HepG2 (cell line): ENCODE results near the gene HAS3. TPM values are rescaled to one million over a fixed set of nuclear protein-coding genes. Genes with fewer than 3 reads are reported as not detected.

Source experiments
- ATAC-seq: fragments of 200-7000 bp; cut with Tn5 transposase; 3 replicates; pipeline ENCODE4 v1.9.1; 2020; ENCODE audit warnings: mild to moderate bottlenecking, moderate library complexity
- BruUV-seq: library from RNA; stranded (reverse); fragments of 400-500 nt; replicated peaks from 2 replicates; lab custom pipeline; 2021; lab: Mats Ljungman, UMichigan
- CTCF ChIA-PET: fragments of 300-600 bp; formaldehyde crosslinking; extraction: SDS; loops from one replicate; lab custom pipeline; 2021; ENCODE audit warnings: low total read pairs, inconsistent platforms, low intra/inter-chr PET ratio; lab: Yijun Ruan, JAX
- POLR2A ChIA-PET: fragments of 350-600 bp; sonication (Branson Sonifier 250); formaldehyde crosslinking; loops from one replicate; lab custom pipeline; 2020; ENCODE audit warnings: antibody characterized with exemption, inconsistent platforms; lab: Yijun Ruan, JAX
- DNase-seq: peaks from one replicate; pipeline ENCODE4 v3.0.0-alpha.2; 2015; ENCODE audit warnings: low spot score
- FAIRE-seq: peaks from 3 replicates; lab custom pipeline; 2011; peaks lifted over from hg19 to GRCh38; lab: Jason Lieb, UNC
- H2AFZ ChIP-seq: one replicate; pipeline ENCODE4 v1.6.1; 2011; ENCODE audit warnings: low read length, inconsistent platforms
- H3K27ac ChIP-seq: fragments of 300-600 bp; 3 replicates; pipeline ENCODE4 v1.8.0; 2011; ENCODE audit warnings: mixed run types, mild to moderate bottlenecking, mixed read lengths, low read length, inconsistent platforms; ENCODE audit not compliant: insufficient read depth; ENCODE audit errors: extremely low read length
- H3K27me3 ChIP-seq, 2 experiments: fragments of 200-600 bp in 1 of 2; 2 replicates in 1 of 2; 3 replicates in 1 of 2; pipeline versions ENCODE4 v1.6.0 to v1.8.0; 2011; ENCODE audit warnings: low read length in 2 of 2, mild to moderate bottlenecking in 2 of 2, moderate library complexity in 2 of 2, inconsistent platforms in 1 of 2; ENCODE audit not compliant: insufficient read depth in 2 of 2, control insufficient read depth in 1 of 2
- H3K36me3 ChIP-seq, 2 experiments: fragments of 200-600 bp in 1 of 2; replicated peaks in 1 of 2; 2 replicates in 1 of 2; 3 replicates in 1 of 2; pipeline versions ENCODE4 v1.5.1 to v1.8.0; 2011; ENCODE audit warnings: low read length in 2 of 2, inconsistent platforms in 1 of 2; ENCODE audit not compliant: insufficient read depth in 2 of 2, control insufficient read depth in 1 of 2
- H3K4me1 ChIP-seq: 2 replicates; pipeline ENCODE4 v1.5.1; 2012; ENCODE audit warnings: low read length, inconsistent platforms; ENCODE audit not compliant: insufficient read depth
- H3K4me2 ChIP-seq: 2 replicates; pipeline ENCODE4 v1.6.0; 2011; ENCODE audit warnings: low read depth, low read length, inconsistent platforms
- H3K4me3 ChIP-seq, 3 experiments: fragments of 200-600 bp in 1 of 3; sonication (generic), shearing (Covaris generic) in 1 of 3; replicated peaks in 1 of 3; 2 replicates each; pipeline ENCODE4 v1.5.1; 2011 to 2016; ENCODE audit warnings: low read length in 3 of 3, inconsistent platforms in 2 of 3, low read depth in 2 of 3, mild to moderate bottlenecking in 2 of 3, control low read depth in 1 of 3, mixed read lengths in 1 of 3; ENCODE audit not compliant: insufficient read depth in 1 of 3
- H3K79me2 ChIP-seq: one replicate; pipeline ENCODE4 v1.6.1; 2011; ENCODE audit warnings: low read length, inconsistent platforms; ENCODE audit not compliant: insufficient read depth
- H3K9ac ChIP-seq: 2 replicates; pipeline ENCODE4 v1.6.0; 2011; ENCODE audit warnings: mild to moderate bottlenecking, low read depth, low read length, inconsistent platforms; ENCODE audit not compliant: insufficient read depth
- H3K9me3 ChIP-seq: 2 replicates; pipeline ENCODE4 v1.5.1; 2012; ENCODE audit warnings: mild to moderate bottlenecking, low read length
- H4K20me1 ChIP-seq: 2 replicates; pipeline ENCODE4 v1.6.0; 2011; ENCODE audit warnings: inconsistent platforms, mild to moderate bottlenecking, low read length, moderate library complexity; ENCODE audit not compliant: insufficient read depth
- BHLHE40 ChIP-seq: IDR thresholded peaks from 2 replicates; pipeline ENCODE4 v1.6.1; 2011; ENCODE audit warnings: low read length, improper control_type of control experiment
- EED ChIP-seq: sonication (generic); formaldehyde crosslinking; IDR thresholded peaks from 2 replicates; pipeline ENCODE4 v1.5.0; 2020; ENCODE audit warnings: mild to moderate bottlenecking, missing genetic modification reagents
- HES4 ChIP-seq: sonication (generic); formaldehyde crosslinking; IDR thresholded peaks from 2 replicates; pipeline ENCODE4 v1.9.0; 2021; ENCODE audit warnings: mild to moderate bottlenecking, missing genetic modification reagents, borderline replicate concordance
- HIVEP1 ChIP-seq: sonication (generic); formaldehyde crosslinking; IDR thresholded peaks from 2 replicates; pipeline ENCODE4 v1.4.0; 2020; ENCODE audit warnings: mild to moderate bottlenecking, missing genetic modification reagents
- ISX ChIP-seq: sonication (generic); formaldehyde crosslinking; conservative IDR thresholded peaks from 2 replicates; pipeline ENCODE4 v1.5.0; 2020; ENCODE audit warnings: missing genetic modification reagents
- KDM2A ChIP-seq: sonication (generic); formaldehyde crosslinking; IDR thresholded peaks from 2 replicates; pipeline ENCODE4 v1.4.0; 2020; ENCODE audit warnings: low read depth, missing genetic modification reagents, borderline replicate concordance
- MTA1 ChIP-seq: sonication (generic); formaldehyde crosslinking; IDR thresholded peaks from 2 replicates; pipeline ENCODE4 v1.4.0; 2020; ENCODE audit warnings: missing genetic modification reagents, mild to moderate bottlenecking, borderline replicate concordance
- NFATC3 ChIP-seq: sonication (generic); formaldehyde crosslinking; IDR thresholded peaks from 2 replicates; pipeline ENCODE4 v1.5.1; 2020; ENCODE audit warnings: mild to moderate bottlenecking, missing genetic modification reagents
- NFE2L1 ChIP-seq: sonication (generic); formaldehyde crosslinking; IDR thresholded peaks from 2 replicates; pipeline ENCODE4 v1.4.0; 2020; ENCODE audit warnings: missing genetic modification reagents, mild to moderate bottlenecking, borderline replicate concordance
- ZMYM4 ChIP-seq: sonication (generic); formaldehyde crosslinking; IDR thresholded peaks from 2 replicates; pipeline ENCODE4 v1.8.1; 2023; ENCODE audit warnings: mild to moderate bottlenecking, missing genetic modification reagents
- ZNF543 ChIP-seq: sonication (generic); formaldehyde crosslinking; IDR thresholded peaks from 2 replicates; pipeline ENCODE4 v1.4.0; 2020; ENCODE audit warnings: mild to moderate bottlenecking, missing genetic modification reagents
- ZNF761 ChIP-seq: sonication (generic); formaldehyde crosslinking; conservative IDR thresholded peaks from 2 replicates; pipeline ENCODE4 v1.4.0; 2020; ENCODE audit warnings: mild to moderate bottlenecking, missing genetic modification reagents
- ZNF883 ChIP-seq: sonication (generic); formaldehyde crosslinking; IDR thresholded peaks from 2 replicates; pipeline ENCODE4 v1.5.1; 2020; ENCODE audit warnings: mild to moderate bottlenecking, missing genetic modification reagents; ENCODE audit errors: not compliant biosample characterization
- ZNF891 ChIP-seq: sonication (generic); formaldehyde crosslinking; IDR thresholded peaks from 2 replicates; pipeline ENCODE4 v1.5.0; 2020; ENCODE audit warnings: mild to moderate bottlenecking, missing genetic modification reagents
- WGBS: methylation state at CpG from one replicate; pipeline ENCODE4 v1.1.6; 2017; ENCODE audit warnings: low lambda C conversion rate; 5-methylcytosine and 5-hydroxymethylcytosine counted together
- in situ Hi-C: cut with HindIII; loops from 2 replicates; pipeline ENCODE4 v1.10.0; 2017; ENCODE audit warnings: low pct_unique_long_range_greater_than_20kb; ENCODE audit not compliant: extremely low pct_ligation_motif_present
- intact Hi-C: fragments of 100-400 bp; cut with micrococcal nuclease; formaldehyde crosslinking; loops from one replicate; pipeline ENCODE4 v1.10.0; 2022; ENCODE audit not compliant: unreplicated experiment
- polyA plus RNA-seq, 8 experiments: library from polyadenylated mRNA; depleted of rRNA in 3 of 8; stranded (reverse) in 7 of 8; unstranded in 1 of 8; fragments of >200 nt; fragmentation: Illumina TruSeq in 4 of 8; extraction: Trizol in 4 of 8; gene quantifications; 2 replicates each; pipeline versions ENCODE4 v1.2.1 to v1.2.3, GENCODE V29; 2011 to 2016; ENCODE audit warnings: low read depth in 4 of 8, missing spikeins in 1 of 8, mixed read lengths in 1 of 8; ENCODE audit not compliant: insufficient read depth in 1 of 8
- total RNA-seq, 5 experiments: library from RNA; depleted of rRNA; stranded (reverse); fragments of >200 nt; fragmentation: Illumina TruSeq; extraction: Trizol; gene quantifications; 2 replicates each; pipeline ENCODE4 v1.2.3, GENCODE V29; 2016; ENCODE audit warnings: low read depth in 1 of 5
- TF ChIP-seq, protein P1 (sequence below): sonication (generic); formaldehyde crosslinking; IDR thresholded peaks from 2 replicates; pipeline ENCODE4 v1.4.0; 2020; ENCODE audit warnings: missing genetic modification reagents
- TF ChIP-seq, protein P2 (sequence below): sonication (generic); formaldehyde crosslinking; IDR thresholded peaks from 2 replicates; pipeline ENCODE4 v1.9.0; 2022; ENCODE audit warnings: low read depth, missing genetic modification reagents

Gene HAS3
- total and polyA plus RNA-seq, 2 of the 13 experiments (the other 11 are each of a cell fraction or from before 2014, with no cell fraction given): 0.04 to 0.30 TPM

DNA sequence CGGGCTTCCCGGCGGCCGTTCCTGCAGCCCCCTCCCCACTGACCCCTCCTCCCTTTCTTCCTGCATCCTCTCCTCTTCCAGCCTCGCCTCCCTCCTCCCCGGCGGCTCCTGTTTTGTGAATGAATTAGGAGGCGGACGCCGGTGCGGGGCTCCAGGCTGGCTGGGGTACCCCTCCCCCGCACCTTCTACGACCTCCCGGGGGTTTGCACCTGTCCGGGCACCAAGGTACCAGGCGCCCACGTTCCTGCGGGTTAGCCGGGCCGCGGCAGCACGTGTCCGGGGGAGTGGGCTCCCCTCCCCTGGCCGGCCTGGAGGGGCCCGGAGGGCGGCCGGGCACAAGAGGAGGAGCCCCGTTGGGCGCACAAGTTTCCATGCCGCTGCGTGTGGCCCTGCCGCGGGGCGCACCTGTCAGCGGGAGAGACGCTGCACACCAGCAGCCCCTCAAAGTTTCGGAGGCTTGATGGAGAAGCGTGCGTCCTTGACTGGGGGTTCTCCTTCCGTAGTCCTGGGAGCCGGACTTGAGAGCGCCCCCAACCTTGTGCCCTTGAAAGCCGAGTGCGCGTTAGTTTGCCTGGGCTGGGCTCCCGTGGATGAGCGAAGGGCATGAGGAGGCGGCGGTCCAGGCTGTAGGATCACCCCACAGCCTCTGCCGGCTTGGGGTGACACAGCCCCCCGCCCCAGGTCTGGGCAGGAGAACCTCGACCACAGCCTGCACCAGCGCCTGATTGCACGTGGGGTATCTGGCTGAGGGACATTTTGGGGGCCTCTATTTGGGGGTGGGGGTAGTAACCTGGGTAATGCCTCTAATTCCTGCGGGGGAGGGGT, 1.2 kb downstream of the HAS3 start:
- no peak overlapping the region for H2AFZ ChIP-seq
- no peaks in the 10 kb centered on the region for H3K79me2 ChIP-seq
- ChIA-PET CTCF (no interaction called here), POLR2A (interaction anchor here (0.5 to 1.5 kb wide), 4 partner anchors 11 to 462 kb away, joined by 3 to 9 read pairs (median 4); partner anchors contain the start of gene CDH3)
- no peaks in the 10 kb centered on the region for H4K20me1 ChIP-seq
- BruUV-seq: no TSS peak
- H3K4me1 ChIP-seq: peaks cover 14% of the 10 kb centered on the region
- H3K4me3 ChIP-seq: peak overlapping the region; percentile 49 to 85 (median 61); a peak in 5 of 6 replicates
- H3K36me3 ChIP-seq: no peaks in the 10 kb centered on the region
- H3K27me3 ChIP-seq: peaks cover 4 to 28% of the 10 kb centered on the region in 2 experiments; a peak in 4 of 5 replicates
- H3K27ac ChIP-seq: no peak overlapping the region
- intact Hi-C loops (loop anchor here (10.0 kb wide), 1 partner anchor 112 kb away; no protein-coding TSS in a partner anchor), in situ Hi-C loops (loop anchor here (10.0 to 25.0 kb wide), 2 partner anchors 112 to 394 kb away; no protein-coding TSS in a partner anchor)
- ATAC-seq: no peak
- H3K4me2 ChIP-seq: peak overlapping the region; percentile 88
- 41% methylated on average over 40 of the region's 55 CpGs for WGBS
- DNase-seq: no peak
- no peak for FAIRE-seq
- no peaks in the 10 kb centered on the region for H3K9me3 ChIP-seq
- no peak overlapping the region for H3K9ac ChIP-seq
- 0 out of 2 replicates have a peak, but pooled peaks have one; percentile 38 for TF ChIP-seq HIVEP1 (CRISPR knock-in tag)
- TF ChIP-seq ZNF761 (CRISPR knock-in tag): no peak
- TF ChIP-seq, protein P1, sequence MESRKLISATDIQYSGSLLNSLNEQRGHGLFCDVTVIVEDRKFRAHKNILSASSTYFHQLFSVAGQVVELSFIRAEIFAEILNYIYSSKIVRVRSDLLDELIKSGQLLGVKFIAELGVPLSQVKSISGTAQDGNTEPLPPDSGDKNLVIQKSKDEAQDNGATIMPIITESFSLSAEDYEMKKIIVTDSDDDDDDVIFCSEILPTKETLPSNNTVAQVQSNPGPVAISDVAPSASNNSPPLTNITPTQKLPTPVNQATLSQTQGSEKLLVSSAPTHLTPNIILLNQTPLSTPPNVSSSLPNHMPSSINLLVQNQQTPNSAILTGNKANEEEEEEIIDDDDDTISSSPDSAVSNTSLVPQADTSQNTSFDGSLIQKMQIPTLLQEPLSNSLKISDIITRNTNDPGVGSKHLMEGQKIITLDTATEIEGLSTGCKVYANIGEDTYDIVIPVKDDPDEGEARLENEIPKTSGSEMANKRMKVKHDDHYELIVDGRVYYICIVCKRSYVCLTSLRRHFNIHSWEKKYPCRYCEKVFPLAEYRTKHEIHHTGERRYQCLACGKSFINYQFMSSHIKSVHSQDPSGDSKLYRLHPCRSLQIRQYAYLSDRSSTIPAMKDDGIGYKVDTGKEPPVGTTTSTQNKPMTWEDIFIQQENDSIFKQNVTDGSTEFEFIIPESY (CRISPR knock-in tag): peak; percentile 69
- TF ChIP-seq HES4 (CRISPR knock-in tag): 0 out of 2 replicates have a peak, but pooled peaks have one; percentile 3
- peak; percentile 38; the same call in 1 of the 2 replicates for TF ChIP-seq MTA1 (CRISPR knock-in tag)
- TF ChIP-seq KDM2A: no peak
- 0 out of 2 replicates have a peak, but pooled peaks have one; percentile 2 for TF ChIP-seq ZMYM4
- no peak for TF ChIP-seq NFATC3 (CRISPR knock-in tag)
- peak; percentile 47 for TF ChIP-seq ZNF883 (CRISPR knock-in tag)
- 0 out of 2 replicates have a peak, but pooled peaks have one; percentile 26 for TF ChIP-seq EED (CRISPR knock-in tag)
- TF ChIP-seq BHLHE40: 0 out of 2 replicates have a peak, but pooled peaks have one; percentile 13
- no peak for TF ChIP-seq ZNF543 (CRISPR knock-in tag)
- TF ChIP-seq NFE2L1 (CRISPR knock-in tag): no peak
- TF ChIP-seq, protein P2, sequence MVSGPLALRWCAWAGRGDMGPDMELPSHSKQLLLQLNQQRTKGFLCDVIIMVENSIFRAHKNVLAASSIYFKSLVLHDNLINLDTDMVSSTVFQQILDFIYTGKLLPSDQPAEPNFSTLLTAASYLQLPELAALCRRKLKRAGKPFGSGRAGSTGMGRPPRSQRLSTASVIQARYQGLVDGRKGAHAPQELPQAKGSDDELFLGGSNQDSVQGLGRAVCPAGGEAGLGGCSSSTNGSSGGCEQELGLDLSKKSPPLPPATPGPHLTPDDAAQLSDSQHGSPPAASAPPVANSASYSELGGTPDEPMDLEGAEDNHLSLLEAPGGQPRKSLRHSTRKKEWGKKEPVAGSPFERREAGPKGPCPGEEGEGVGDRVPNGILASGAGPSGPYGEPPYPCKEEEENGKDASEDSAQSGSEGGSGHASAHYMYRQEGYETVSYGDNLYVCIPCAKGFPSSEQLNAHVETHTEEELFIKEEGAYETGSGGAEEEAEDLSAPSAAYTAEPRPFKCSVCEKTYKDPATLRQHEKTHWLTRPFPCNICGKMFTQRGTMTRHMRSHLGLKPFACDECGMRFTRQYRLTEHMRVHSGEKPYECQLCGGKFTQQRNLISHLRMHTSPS: 0 out of 2 replicates have a peak, but pooled peaks have one; percentile 33
- TF ChIP-seq ISX: no peak
- 0 out of 2 replicates have a peak, but pooled peaks have one; percentile 12 for TF ChIP-seq ZNF891
